ENCODE data around the gene CAPN5. TPM values are rescaled to one million over a fixed set of nuclear protein-coding genes. Genes with fewer than 3 reads are reported as not detected.
"Not testable (repeated sequence)": the region's sequence is repeated elsewhere in the genome, so short reads cannot be mapped to it uniquely, and the experiment has no call there.

The CAPN5 gene
- total and polyA plus RNA-seq, 5 experiments from 2014 or later, result 6.2 to 13.1 (median 9.5) TPM

GRCh38 chr11:77047007-77047927 lies 19.5 kb upstream of the CAPN5 start:
- H3K4me3 Mint-ChIP-seq, result peak overlapping the region; percentile 62 to 86 (median 74)
- POLR2A ChIA-PET, result interaction anchor here (0.6 to 1.8 kb wide), 8 partner anchors 11 to 1506 kb away, joined by 3 to 15 read pairs (median 4); partner anchors contain the start of gene CAPN5
- ATAC-seq (peak; percentile 89), DNase-seq (peak; percentile 33 to 94 (median 90))
- no peaks in the 10 kb centered on the region for H3K9me3 Mint-ChIP-seq
- no peaks in the 10 kb centered on the region for H3K36me3 Mint-ChIP-seq
- H3K27ac Mint-ChIP-seq, result peak overlapping the region; percentile 8 to 93 (median 72)
- peaks cover 8 to 14% (median 10%) of the 10 kb centered on the region in 4 donors for H3K4me1 Mint-ChIP-seq
- peaks cover 3 to 26% (median 9%) of the 10 kb centered on the region in 5 donors for H3K27me3 Mint-ChIP-seq

GRCh38 chr11:77047928-77048446 lies 18.8 kb upstream of the CAPN5 start:
- ATAC-seq, H3K9me3 Mint-ChIP-seq, H3K36me3 Mint-ChIP-seq, DNase-seq: not testable (repeated sequence)
- Mint-ChIP-seq H3K27me3 (peaks cover 1 to 20% (median 8%) of the 10 kb centered on the region in 5 donors), H3K4me3 (peak overlapping the region in 2 of 10 donors; percentile 33 to 63), H3K27ac (peak overlapping the region in 2 of 10 donors; percentile 5 to 62), H3K4me1 (peaks cover 8 to 14% (median 10%) of the 10 kb centered on the region in 4 donors)
- POLR2A ChIA-PET, result interaction anchor here (0.6 to 1.8 kb wide), 7 partner anchors 16 to 1505 kb away, joined by 3 to 15 read pairs (median 4); partner anchors contain the start of gene CAPN5

- H3K27ac Mint-ChIP-seq, result no peak overlapping the region
- no peak for ATAC-seq
- POLR2A ChIA-PET, result interaction anchor here (0.6 to 0.8 kb wide), 2 partner anchors 13 to 42 kb away, joined by 3 to 4 read pairs; no protein-coding TSS in a partner anchor
- H3K4me1 Mint-ChIP-seq, result peaks cover 8 to 14% (median 10%) of the 10 kb centered on the region in 4 donors
- H3K4me3 Mint-ChIP-seq, result no peak overlapping the region
- H3K36me3 Mint-ChIP-seq, result no peaks in the 10 kb centered on the region
- DNase-seq, result no peak
- H3K9me3 Mint-ChIP-seq, result no peaks in the 10 kb centered on the region
- H3K27me3 Mint-ChIP-seq, result peaks cover 1 to 15% (median 6%) of the 10 kb centered on the region in 5 donors
Observed at GRCh38 chr11:77049026-77049425, 17.7 kb upstream of the CAPN5 start.

- no peak overlapping the region for H3K4me3 Mint-ChIP-seq
- ATAC-seq (no peak), DNase-seq (no peak)
- POLR2A ChIA-PET, result interaction anchor here (0.7 kb wide), 1 partner anchor 12 kb away, joined by 3 read pairs; no protein-coding TSS in a partner anchor
- peaks cover 0 to 9% (median 0%) of the 10 kb centered on the region in 9 donors for H3K9me3 Mint-ChIP-seq
- H3K27me3 Mint-ChIP-seq, result peaks cover 0 to 2% (median 0%) of the 10 kb centered on the region in 5 donors
- no peak overlapping the region for H3K27ac Mint-ChIP-seq
- H3K4me1 Mint-ChIP-seq, result peaks cover 4 to 8% (median 6%) of the 10 kb centered on the region in 4 donors
- peaks cover 0 to 2% (median 0%) of the 10 kb centered on the region in 3 donors for H3K36me3 Mint-ChIP-seq
Observed at GRCh38 chr11:77051511-77051910, 15.3 kb upstream of the CAPN5 start.

- POLR2A ChIA-PET, result no interaction called here
- DNase-seq (no peak), ATAC-seq (no peak)
- no peak overlapping the region for H3K4me3 Mint-ChIP-seq
- H3K27ac Mint-ChIP-seq, result no peak overlapping the region
- H3K36me3 Mint-ChIP-seq, result peaks cover 0 to 4% (median 4%) of the 10 kb centered on the region in 3 donors
- H3K4me1 Mint-ChIP-seq, result peaks cover 0 to 3% (median 0%) of the 10 kb centered on the region in 4 donors
- no peaks in the 10 kb centered on the region for H3K27me3 Mint-ChIP-seq
- H3K9me3 Mint-ChIP-seq, result peaks cover 0 to 16% (median 3%) of the 10 kb centered on the region in 9 donors
Observed at GRCh38 chr11:77052518-77052917, 14.3 kb upstream of the CAPN5 start.

GRCh38 chr11:77053217-77054015 lies 13.4 kb upstream of the CAPN5 start:
- peaks cover 0 to 3% (median 0%) of the 10 kb centered on the region in 4 donors for H3K4me1 Mint-ChIP-seq
- no peak overlapping the region for H3K27ac Mint-ChIP-seq
- peaks cover 0 to 16% (median 3%) of the 10 kb centered on the region in 9 donors for H3K9me3 Mint-ChIP-seq
- no peaks in the 10 kb centered on the region for H3K27me3 Mint-ChIP-seq
- no peak for ATAC-seq
- POLR2A ChIA-PET, result no interaction called here
- H3K36me3 Mint-ChIP-seq, result peaks cover 0 to 4% (median 4%) of the 10 kb centered on the region in 3 donors
- no peak for DNase-seq
- no peak overlapping the region for H3K4me3 Mint-ChIP-seq

- DNase-seq (no peak), ATAC-seq (no peak)
- POLR2A ChIA-PET, result no interaction called here
- peaks cover 0 to 4% (median 4%) of the 10 kb centered on the region in 3 donors for H3K36me3 Mint-ChIP-seq
- H3K9me3 Mint-ChIP-seq, result peaks cover 0 to 16% (median 3%) of the 10 kb centered on the region in 9 donors
- H3K27ac Mint-ChIP-seq, result no peak overlapping the region
- H3K4me3 Mint-ChIP-seq, result no peak overlapping the region
- H3K4me1 Mint-ChIP-seq, result peaks cover 0 to under 1% (median 0%) of the 10 kb centered on the region in 4 donors
- no peaks in the 10 kb centered on the region for H3K27me3 Mint-ChIP-seq
Observed at GRCh38 chr11:77054084-77054483, 12.7 kb upstream of the CAPN5 start.

- no peak overlapping the region for H3K27ac Mint-ChIP-seq
- peaks cover 0 to 4% (median 4%) of the 10 kb centered on the region in 3 donors for H3K36me3 Mint-ChIP-seq
- POLR2A ChIA-PET, result interaction anchor here (1.4 kb wide), 1 partner anchor 26 kb away, joined by 3 read pairs; no protein-coding TSS in a partner anchor
- no peaks in the 10 kb centered on the region for H3K27me3 Mint-ChIP-seq
- H3K9me3 Mint-ChIP-seq, result peaks cover 0 to 16% (median 3%) of the 10 kb centered on the region in 9 donors
- DNase-seq (no peak), ATAC-seq (no peak)
- H3K4me1 Mint-ChIP-seq, result no peaks in the 10 kb centered on the region
- no peak overlapping the region for H3K4me3 Mint-ChIP-seq
Observed at GRCh38 chr11:77055101-77055561, 11.6 kb upstream of the CAPN5 start.

- Mint-ChIP-seq H3K27me3 (no peaks in the 10 kb centered on the region), H3K9me3 (peaks cover 0 to 16% (median 3%) of the 10 kb centered on the region in 9 donors), H3K36me3 (peaks cover 0 to 4% (median 4%) of the 10 kb centered on the region in 3 donors), H3K4me1 (no peaks in the 10 kb centered on the region), H3K27ac (no peak overlapping the region), H3K4me3 (no peak overlapping the region)
- POLR2A ChIA-PET, result interaction anchor here (1.4 kb wide), 1 partner anchor 26 kb away, joined by 3 read pairs; no protein-coding TSS in a partner anchor
- DNase-seq, result no peak
- no peak for ATAC-seq
Observed at GRCh38 chr11:77055913-77056312, 10.9 kb upstream of the CAPN5 start.

- Mint-ChIP-seq H3K36me3 (peaks cover 0 to 4% (median 4%) of the 10 kb centered on the region in 3 donors), H3K9me3 (peaks cover 0 to 16% (median 5%) of the 10 kb centered on the region in 9 donors), H3K27me3 (no peaks in the 10 kb centered on the region), H3K27ac (no peak overlapping the region), H3K4me3 (no peak overlapping the region), H3K4me1 (no peaks in the 10 kb centered on the region)
- DNase-seq (no peak), ATAC-seq (no peak)
- POLR2A ChIA-PET, result no interaction called here
Observed at GRCh38 chr11:77056814-77057402, 9.9 kb upstream of the CAPN5 start.

GRCh38 chr11:77057938-77058474 lies 8.8 kb upstream of the CAPN5 start:
- no peaks in the 10 kb centered on the region for H3K4me1 Mint-ChIP-seq
- no peak for DNase-seq
- H3K36me3 Mint-ChIP-seq, result peaks cover 0 to 4% (median 4%) of the 10 kb centered on the region in 3 donors
- no peaks in the 10 kb centered on the region for H3K27me3 Mint-ChIP-seq
- no peak overlapping the region for H3K27ac Mint-ChIP-seq
- ATAC-seq, result no peak
- no peak overlapping the region for H3K4me3 Mint-ChIP-seq
- POLR2A ChIA-PET, result interaction anchor here (1.3 kb wide), 1 partner anchor 11 kb away, joined by 3 read pairs; no protein-coding TSS in a partner anchor
- H3K9me3 Mint-ChIP-seq, result peaks cover 0 to 16% (median 5%) of the 10 kb centered on the region in 9 donors

Measured in naive thymus-derived CD8-positive, alpha-beta T cell (primary cell).